K562 (cell line): ENCODE results near the gene TTC9B. TPM values are rescaled to one million over a fixed set of nuclear protein-coding genes. Genes with fewer than 3 reads are reported as not detected.

Experiments
- ATAC-seq: fragments of 200-7000 bp; cut with Tn5 transposase; 3 replicates; pipeline ENCODE4 v1.9.1; 2020; ENCODE audit warnings: moderate library complexity
- BruUV-seq: library from RNA; stranded (reverse); fragments of 400-500 nt; replicated peaks from 2 replicates; lab custom pipeline; 2021; lab: Mats Ljungman, UMichigan
- CTCF ChIA-PET: fragments of 300-600 bp; formaldehyde crosslinking; extraction: SDS; loops from one replicate; lab custom pipeline; 2021; ENCODE audit warnings: low intra/inter-chr PET ratio; lab: Yijun Ruan, JAX
- POLR2A ChIA-PET: fragments of 300-600, 350-650 bp; sonication (Branson Sonifier 250); formaldehyde crosslinking; extraction: SDS; loops from one replicate; lab custom pipeline; 2021; ENCODE audit warnings: antibody characterized with exemption, inconsistent platforms; lab: Yijun Ruan, JAX
- DNase-seq, 4 experiments: peaks; one replicate each; pipeline versions ENCODE4 v3.0.0 to v3.0.0-alpha.2; 2011 to 2018; ENCODE audit warnings: low spot score in 3 of 4, mixed read lengths in 3 of 4; ENCODE audit errors: extremely low read depth in 1 of 4
- FAIRE-seq: peaks from 2 replicates; lab custom pipeline; 2011; peaks lifted over from hg19 to GRCh38; lab: Jason Lieb, UNC
- H2AFZ ChIP-seq: 2 replicates; pipeline ENCODE4 v1.6.0; 2011; ENCODE audit warnings: low read depth, low read length, control low read depth, inconsistent platforms
- H3K27ac ChIP-seq: fragments of 200-600 bp; 3 replicates; pipeline ENCODE4 v1.8.0; 2011; ENCODE audit warnings: low read depth, mild to moderate bottlenecking, control low read depth, inconsistent platforms, low read length, moderate library complexity, mixed read lengths; ENCODE audit errors: extremely low read depth
- H3K27me3 ChIP-seq, 2 experiments: fragments of 300-600 bp in 1 of 2; 2 replicates in 1 of 2; 3 replicates in 1 of 2; pipeline versions ENCODE4 v1.6.0 to v1.8.0; 2011; ENCODE audit warnings: inconsistent platforms in 2 of 2, low read length in 2 of 2, mild to moderate bottlenecking in 1 of 2, mixed read lengths in 1 of 2, moderate library complexity in 1 of 2; ENCODE audit not compliant: control insufficient read depth in 2 of 2, insufficient read depth in 2 of 2
- H3K36me3 ChIP-seq: fragments of 300-600 bp; 3 replicates; pipeline ENCODE4 v1.8.0; 2011; ENCODE audit warnings: mild to moderate bottlenecking, low read length, inconsistent platforms; ENCODE audit not compliant: control insufficient read depth, insufficient read depth
- H3K4me1 ChIP-seq, 2 experiments: fragments of 200-600 bp in 1 of 2; replicated peaks in 1 of 2; 2 replicates in 1 of 2; 3 replicates in 1 of 2; pipeline versions ENCODE4 v1.5.1 to v1.8.0; 2011; ENCODE audit warnings: inconsistent platforms in 2 of 2, low read length in 2 of 2, mild to moderate bottlenecking in 1 of 2, mixed read lengths in 1 of 2, moderate library complexity in 1 of 2; ENCODE audit not compliant: control insufficient read depth in 2 of 2, insufficient read depth in 2 of 2
- H3K4me2 ChIP-seq: 2 replicates; pipeline ENCODE4 v1.6.1; 2011; ENCODE audit warnings: low read length, control low read depth, inconsistent platforms, mixed read lengths; ENCODE audit not compliant: insufficient read depth
- H3K4me3 ChIP-seq: fragments of 200-600 bp; sonication (generic), shearing (Covaris generic); 2 replicates; pipeline ENCODE4 v1.5.1; 2016; ENCODE audit warnings: control low read depth, inconsistent platforms
- H3K79me2 ChIP-seq: fragments of 200-600 bp; 3 replicates; pipeline ENCODE4 v1.8.0; 2011; ENCODE audit warnings: low read length, inconsistent platforms; ENCODE audit not compliant: control insufficient read depth, insufficient read depth
- H3K9ac ChIP-seq, 2 experiments: 2 replicates each; pipeline versions ENCODE4 v1.6.0 to v1.6.1; 2011; ENCODE audit warnings: low read depth in 2 of 2, low read length in 2 of 2, control low read depth in 1 of 2, inconsistent platforms in 1 of 2, mild to moderate bottlenecking in 1 of 2, mixed read lengths in 1 of 2; ENCODE audit not compliant: insufficient read depth in 1 of 2
- H3K9me1 ChIP-seq: one replicate; pipeline ENCODE4 v1.6.0; 2011; ENCODE audit warnings: inconsistent platforms, mild to moderate bottlenecking, low read length, moderate library complexity; ENCODE audit not compliant: control insufficient read depth, insufficient read depth
- H3K9me3 ChIP-seq: replicated peaks from 2 replicates; pipeline ENCODE4 v1.5.1; 2011; ENCODE audit warnings: low read depth, low read length, inconsistent platforms; ENCODE audit not compliant: control insufficient read depth, insufficient read depth
- H4K20me1 ChIP-seq: replicated peaks from 2 replicates; pipeline ENCODE4 v1.6.1; 2011; ENCODE audit warnings: low read length, inconsistent platforms, mixed read lengths; ENCODE audit not compliant: control insufficient read depth, insufficient read depth
- DIDO1 ChIP-seq: fragments of 450-650 bp; IDR thresholded peaks from 2 replicates; pipeline ENCODE4 v1.6.1; 2016; ENCODE audit warnings: low read depth, missing biosample characterization, missing genetic modification characterization
- EP400 ChIP-seq: fragments of 450-650 bp; IDR thresholded peaks from 2 replicates; pipeline ENCODE4 v1.6.1; 2017; ENCODE audit warnings: antibody characterized with exemption, mild to moderate bottlenecking, moderate library complexity
- FOXM1 ChIP-seq, 2 experiments: fragments of 450-650 bp in 1 of 2; sonication (generic) in 1 of 2; formaldehyde crosslinking in 1 of 2; IDR thresholded peaks; 2 replicates each; pipeline versions ENCODE4 v1.6.1 to v1.9.0; 2017 to 2022; ENCODE audit warnings: low read depth in 2 of 2, mild to moderate bottlenecking in 2 of 2, missing genetic modification reagents in 1 of 2, moderate library complexity in 1 of 2
- GATA2 ChIP-seq: sonication (generic); formaldehyde crosslinking; IDR thresholded peaks from 2 replicates; pipeline ENCODE4 v1.4.0; 2020; ENCODE audit warnings: mild to moderate bottlenecking, missing genetic modification reagents
- GATAD2B ChIP-seq: fragments of 450-650 bp; IDR thresholded peaks from 2 replicates; pipeline ENCODE4 v1.6.1; 2017; ENCODE audit warnings: mild to moderate bottlenecking, borderline replicate concordance
- KDM1A ChIP-seq, 2 experiments: fragments of 450-650 bp; IDR thresholded peaks; 2 replicates each; pipeline ENCODE4 v1.6.1; 2016; ENCODE audit warnings: mild to moderate bottlenecking in 2 of 2
- MEF2D ChIP-seq: conservative IDR thresholded peaks from 2 replicates; pipeline ENCODE4 v1.6.1; 2016; ENCODE audit warnings: low read depth, missing genetic modification characterization, missing compliant biosample characterization
- MYNN ChIP-seq, 2 experiments: sonication (generic); formaldehyde crosslinking in 1 of 2; IDR thresholded peaks; 2 replicates each; pipeline versions ENCODE4 v1.5.0 to v1.6.1; 2016 to 2020; ENCODE audit warnings: antibody characterized with exemption in 1 of 2, missing genetic modification reagents in 1 of 2
- SREBF1 ChIP-seq: fragments of 150-350 bp; IDR thresholded peaks from 2 replicates; pipeline ENCODE4 v1.6.1; 2014; ENCODE audit warnings: antibody characterized with exemption, low read depth, low read length, borderline replicate concordance
- SREBF2 ChIP-seq: sonication (generic); formaldehyde crosslinking; IDR thresholded peaks from 2 replicates; pipeline ENCODE4 v1.4.0; 2020; ENCODE audit warnings: mild to moderate bottlenecking, missing genetic modification reagents
- WGBS: fragments of 100-300 bp; shearing (Covaris generic); methylation state at CpG from one replicate; pipeline ENCODE4 v1.1.6; 2016; ENCODE audit warnings: low coverage, mixed read lengths; ENCODE audit not compliant: insufficient coverage; ENCODE audit errors: missing lambda C conversion rate; 5-methylcytosine and 5-hydroxymethylcytosine counted together
- in situ Hi-C: fragments of 300-500 bp; cut with MboI; formaldehyde crosslinking; loops from 4 replicates; pipeline ENCODE4 v1.15.0; 2018; ENCODE audit warnings: inconsistent platforms, mixed read lengths
- intact Hi-C: fragments of 100-400 bp; cut with micrococcal nuclease; formaldehyde crosslinking; loops from 2 replicates; pipeline ENCODE4 v1.14.2; 2022
- polyA plus RNA-seq, 8 experiments: library from polyadenylated mRNA; depleted of rRNA in 4 of 8; stranded (reverse) in 5 of 8; unstranded in 3 of 8; fragments of >200 nt; fragmentation: Nextera tagmentation in 2 of 8; fragmentation: Illumina TruSeq in 1 of 8; extraction: Ambion mirVana in 2 of 8; extraction: Trizol in 1 of 8; gene quantifications; 2 replicates each; pipeline versions ENCODE4 v1.2.1 to v1.2.3, GENCODE V29; 2011 to 2014; ENCODE audit warnings: inconsistent platforms in 1 of 8, missing spikeins in 1 of 8
- total RNA-seq, 7 experiments: library from RNA; depleted of rRNA in 6 of 7; stranded (reverse); fragments of >200 nt in 6 of 7; fragmentation: Illumina TruSeq in 2 of 7; extraction: Trizol in 2 of 7; gene quantifications; 2 replicates each; pipeline versions ENCODE4 v1.2.1 to v1.2.3, GENCODE V29; 2011 to 2021; ENCODE audit warnings: low replicate concordance in 1 of 7
- TF ChIP-seq, protein P1 (sequence below): fragments of 450-650 bp; formaldehyde crosslinking; IDR thresholded peaks from 2 replicates; pipeline ENCODE4 v1.4.0; 2020; ENCODE audit warnings: mild to moderate bottlenecking, moderate library complexity
- TF ChIP-seq, protein P2 (sequence below): fragments of 450-650 bp; IDR thresholded peaks from 2 replicates; pipeline ENCODE4 v1.6.1; 2017; ENCODE audit warnings: antibody characterized with exemption
- TF ChIP-seq, protein P3 (sequence below): sonication (generic); formaldehyde crosslinking; IDR thresholded peaks from 2 replicates; pipeline ENCODE4 v1.5.0; 2020; ENCODE audit warnings: missing genetic modification reagents
- TF ChIP-seq, protein P4 (sequence below): fragments of 450-650 bp; IDR thresholded peaks from 2 replicates; pipeline ENCODE4 v1.6.1; 2016; ENCODE audit warnings: missing biosample characterization, missing genetic modification characterization
- TF ChIP-seq, protein P5 (sequence below): fragments of 250-450 bp; sonication (Bioruptor Pico); IDR thresholded peaks from 2 replicates; pipeline ENCODE4 v1.9.0; 2021; ENCODE audit warnings: mild to moderate bottlenecking

Gene TTC9B
- total and polyA plus RNA-seq, 9 of the 15 experiments (the other 6 are each of a cell fraction or from before 2014, with no cell fraction given), result 0.06 to 0.14 TPM; not detected in 7

DNA sequence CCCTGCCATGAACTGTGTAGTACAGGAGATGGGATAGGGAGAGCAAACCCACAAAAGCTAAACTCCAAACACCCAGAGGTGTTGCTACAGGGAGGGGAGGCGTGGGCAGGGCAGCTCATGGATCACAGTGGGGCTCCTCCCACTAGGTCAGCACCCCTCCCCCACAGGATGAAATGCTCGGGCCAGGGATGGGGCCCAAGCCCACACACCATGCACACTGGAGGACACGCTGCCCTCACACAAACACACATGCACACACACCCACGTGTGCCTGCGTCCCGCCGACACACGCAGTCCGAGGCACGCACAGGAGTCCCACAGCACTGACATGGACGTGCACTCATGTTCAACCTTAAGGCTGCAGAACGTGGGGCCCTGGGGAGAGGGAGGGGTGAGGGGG is 14.3 kb upstream of the TTC9B start:
- peak; percentile 86 to 93 (median 90) for DNase-seq
- Histone ChIP-seq H3K9me1 (no peaks in the 10 kb centered on the region), H3K27me3 (no peaks in the 10 kb centered on the region), H3K4me3 (no peak overlapping the region), H3K4me1 (peaks cover 25 to 52% of the 10 kb centered on the region in 2 experiments), H3K9ac (peak overlapping the region in 1 of 2 experiments; percentile 76; a peak in 2 of 4 replicates), H3K27ac (peak overlapping the region; percentile 70), H3K9me3 (no peaks in the 10 kb centered on the region), H4K20me1 (no peaks in the 10 kb centered on the region), H3K36me3 (peaks cover 45% of the 10 kb centered on the region; the same call in 2 of the 3 replicates), H2AFZ (no peak overlapping the region), H3K4me2 (peak overlapping the region; percentile 57; the same call in 1 of the 2 replicates), H3K79me2 (no peaks in the 10 kb centered on the region)
- POLR2A ChIA-PET, result interaction anchor here (0.6 to 2.0 kb wide), 3 partner anchors 15 to 460 kb away, joined by 3 to 7 read pairs (median 6); partner anchors contain the start of gene TTC9B
- BruUV-seq, result no TSS peak
- WGBS, result 26% methylated on average over 10 of the region's 12 CpGs
- FAIRE-seq, result peak; percentile 96
- CTCF ChIA-PET, result no interaction called here
- in situ Hi-C loops (no loop called here), intact Hi-C loops (loop anchor here (5.0 kb wide), 1 partner anchor 40 kb away; no protein-coding TSS in a partner anchor)
- peak; percentile 88 for ATAC-seq
- TF ChIP-seq SREBF1 (no peak), EP400 (no peak), DIDO1 (no peak), FOXM1 (IDR thresholded peaks at IDR 0.05; ENCODE audit: low read depth) (no peak), FOXM1 (CRISPR knock-in tag; IDR thresholded peaks at IDR 0.05; ENCODE audit: low read depth) (no peak), MEF2D (tag) (no peak), SREBF2 (CRISPR knock-in tag) (no peak), GATA2 (CRISPR knock-in tag) (no peak), MYNN (IDR thresholded peaks at IDR 0.05) (0 out of 2 replicates have a peak, but pooled peaks have one; percentile 49), MYNN (CRISPR knock-in tag; IDR thresholded peaks at IDR 0.05) (no peak), GATAD2B (no peak), KDM1A (IDR thresholded peaks at IDR 0.05) (peak in 1 of 2 experiments; percentile 73; a peak in 1 of 4 replicates)
- TF ChIP-seq, protein P1, sequence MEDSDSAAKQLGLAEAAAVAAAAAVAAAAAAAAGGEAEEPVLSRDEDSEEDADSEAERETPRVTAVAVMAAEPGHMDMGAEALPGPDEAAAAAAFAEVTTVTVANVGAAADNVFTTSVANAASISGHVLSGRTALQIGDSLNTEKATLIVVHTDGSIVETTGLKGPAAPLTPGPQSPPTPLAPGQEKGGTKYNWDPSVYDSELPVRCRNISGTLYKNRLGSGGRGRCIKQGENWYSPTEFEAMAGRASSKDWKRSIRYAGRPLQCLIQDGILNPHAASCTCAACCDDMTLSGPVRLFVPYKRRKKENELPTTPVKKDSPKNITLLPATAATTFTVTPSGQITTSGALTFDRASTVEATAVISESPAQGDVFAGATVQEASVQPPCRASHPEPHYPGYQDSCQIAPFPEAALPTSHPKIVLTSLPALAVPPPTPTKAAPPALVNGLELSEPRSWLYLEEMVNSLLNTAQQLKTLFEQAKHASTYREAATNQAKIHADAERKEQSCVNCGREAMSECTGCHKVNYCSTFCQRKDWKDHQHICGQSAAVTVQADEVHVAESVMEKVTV (CRISPR knock-in tag), result no peak
- TF ChIP-seq, protein P2, sequence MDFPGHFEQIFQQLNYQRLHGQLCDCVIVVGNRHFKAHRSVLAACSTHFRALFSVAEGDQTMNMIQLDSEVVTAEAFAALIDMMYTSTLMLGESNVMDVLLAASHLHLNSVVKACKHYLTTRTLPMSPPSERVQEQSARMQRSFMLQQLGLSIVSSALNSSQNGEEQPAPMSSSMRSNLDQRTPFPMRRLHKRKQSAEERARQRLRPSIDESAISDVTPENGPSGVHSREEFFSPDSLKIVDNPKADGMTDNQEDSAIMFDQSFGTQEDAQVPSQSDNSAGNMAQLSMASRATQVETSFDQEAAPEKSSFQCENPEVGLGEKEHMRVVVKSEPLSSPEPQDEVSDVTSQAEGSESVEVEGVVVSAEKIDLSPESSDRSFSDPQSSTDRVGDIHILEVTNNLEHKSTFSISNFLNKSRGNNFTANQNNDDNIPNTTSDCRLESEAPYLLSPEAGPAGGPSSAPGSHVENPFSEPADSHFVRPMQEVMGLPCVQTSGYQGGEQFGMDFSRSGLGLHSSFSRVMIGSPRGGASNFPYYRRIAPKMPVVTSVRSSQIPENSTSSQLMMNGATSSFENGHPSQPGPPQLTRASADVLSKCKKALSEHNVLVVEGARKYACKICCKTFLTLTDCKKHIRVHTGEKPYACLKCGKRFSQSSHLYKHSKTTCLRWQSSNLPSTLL, result no peak
- TF ChIP-seq, protein P3, sequence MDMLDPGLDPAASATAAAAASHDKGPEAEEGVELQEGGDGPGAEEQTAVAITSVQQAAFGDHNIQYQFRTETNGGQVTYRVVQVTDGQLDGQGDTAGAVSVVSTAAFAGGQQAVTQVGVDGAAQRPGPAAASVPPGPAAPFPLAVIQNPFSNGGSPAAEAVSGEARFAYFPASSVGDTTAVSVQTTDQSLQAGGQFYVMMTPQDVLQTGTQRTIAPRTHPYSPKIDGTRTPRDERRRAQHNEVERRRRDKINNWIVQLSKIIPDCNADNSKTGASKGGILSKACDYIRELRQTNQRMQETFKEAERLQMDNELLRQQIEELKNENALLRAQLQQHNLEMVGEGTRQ (CRISPR knock-in tag), result no peak
- TF ChIP-seq, protein P4, sequence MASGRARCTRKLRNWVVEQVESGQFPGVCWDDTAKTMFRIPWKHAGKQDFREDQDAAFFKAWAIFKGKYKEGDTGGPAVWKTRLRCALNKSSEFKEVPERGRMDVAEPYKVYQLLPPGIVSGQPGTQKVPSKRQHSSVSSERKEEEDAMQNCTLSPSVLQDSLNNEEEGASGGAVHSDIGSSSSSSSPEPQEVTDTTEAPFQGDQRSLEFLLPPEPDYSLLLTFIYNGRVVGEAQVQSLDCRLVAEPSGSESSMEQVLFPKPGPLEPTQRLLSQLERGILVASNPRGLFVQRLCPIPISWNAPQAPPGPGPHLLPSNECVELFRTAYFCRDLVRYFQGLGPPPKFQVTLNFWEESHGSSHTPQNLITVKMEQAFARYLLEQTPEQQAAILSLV, result no peak
- TF ChIP-seq, protein P5, sequence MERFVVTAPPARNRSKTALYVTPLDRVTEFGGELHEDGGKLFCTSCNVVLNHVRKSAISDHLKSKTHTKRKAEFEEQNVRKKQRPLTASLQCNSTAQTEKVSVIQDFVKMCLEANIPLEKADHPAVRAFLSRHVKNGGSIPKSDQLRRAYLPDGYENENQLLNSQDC (CRISPR knock-in tag), result no peak
